HepG2 (cell line): ENCODE results near the gene FRAS1. TPM values are rescaled to one million over a fixed set of nuclear protein-coding genes. Genes with fewer than 3 reads are reported as not detected.
A peak's percentile ranks its signal among the peaks of the same experiment; 100 is the strongest.

Experiments
- ARNTL ChIP-seq: sonication (generic); formaldehyde crosslinking; IDR thresholded peaks from 2 replicates; pipeline ENCODE4 v1.4.0; 2020; ENCODE audit warnings: mild to moderate bottlenecking, missing genetic modification reagents
- CBX2 ChIP-seq, 2 experiments: fragments of 200-600 bp in 1 of 2; sonication (generic); formaldehyde crosslinking in 1 of 2; IDR thresholded peaks; 2 replicates each; pipeline versions ENCODE4 v1.7.0 to v1.8.1; 2018 to 2022; ENCODE audit warnings: low read depth in 2 of 2, low read length in 1 of 2, mild to moderate bottlenecking in 1 of 2, missing genetic modification reagents in 1 of 2
- FOSL1 ChIP-seq: sonication (generic); formaldehyde crosslinking; IDR thresholded peaks from 2 replicates; pipeline ENCODE4 v1.9.0; 2021; ENCODE audit warnings: missing genetic modification reagents, borderline replicate concordance
- HNF4G ChIP-seq, 2 experiments: sonication (generic) in 1 of 2; formaldehyde crosslinking in 1 of 2; IDR thresholded peaks; 2 replicates each; pipeline versions ENCODE4 v1.4.0 to v1.6.1; 2011 to 2020; ENCODE audit warnings: borderline replicate concordance in 2 of 2, low read depth in 2 of 2, mild to moderate bottlenecking in 2 of 2, low read length in 1 of 2, missing genetic modification reagents in 1 of 2, moderate library complexity in 1 of 2
- HOXA9 ChIP-seq: sonication (generic); formaldehyde crosslinking; IDR thresholded peaks from 2 replicates; pipeline ENCODE4 v1.8.1; 2022; ENCODE audit warnings: missing genetic modification reagents, mild to moderate bottlenecking, moderate library complexity, borderline replicate concordance
- IRF1 ChIP-seq: sonication (generic); formaldehyde crosslinking; IDR thresholded peaks from 2 replicates; pipeline ENCODE4 v1.4.0; 2020; ENCODE audit warnings: low read depth, mild to moderate bottlenecking, missing genetic modification reagents
- MAF1 ChIP-seq: sonication (generic); formaldehyde crosslinking; IDR thresholded peaks from 2 replicates; pipeline ENCODE4 v1.5.0; 2020; ENCODE audit warnings: missing genetic modification reagents, borderline replicate concordance
- PATZ1 ChIP-seq: sonication (generic); formaldehyde crosslinking; IDR thresholded peaks from 2 replicates; pipeline ENCODE4 v1.4.0; 2020; ENCODE audit warnings: missing genetic modification reagents
- SIX1 ChIP-seq: sonication (generic); formaldehyde crosslinking; IDR thresholded peaks from 2 replicates; pipeline ENCODE4 v1.4.0; 2020; ENCODE audit warnings: missing genetic modification reagents, borderline replicate concordance
- SUZ12 ChIP-seq: fragments of 150-350 bp; IDR thresholded peaks from 2 replicates; pipeline ENCODE4 v1.6.1; 2014; ENCODE audit warnings: low read depth, low read length
- TSC22D2 ChIP-seq: sonication (generic); formaldehyde crosslinking; IDR thresholded peaks from 2 replicates; pipeline ENCODE4 v1.5.1; 2020; ENCODE audit warnings: missing genetic modification reagents, mild to moderate bottlenecking, borderline replicate concordance
- ZBTB42 ChIP-seq: sonication (generic); formaldehyde crosslinking; IDR thresholded peaks from 2 replicates; pipeline ENCODE4 v1.5.0; 2020; ENCODE audit warnings: mild to moderate bottlenecking, missing genetic modification reagents
- ZBTB8A ChIP-seq: sonication (generic); formaldehyde crosslinking; IDR thresholded peaks from 2 replicates; pipeline ENCODE4 v1.4.0; 2020; ENCODE audit warnings: mild to moderate bottlenecking, low read depth, missing genetic modification reagents, borderline replicate concordance
- ZMYM2 ChIP-seq: sonication (generic); formaldehyde crosslinking; IDR thresholded peaks from 2 replicates; pipeline ENCODE4 v1.8.0; 2022; ENCODE audit warnings: mild to moderate bottlenecking, missing genetic modification reagents
- ZNF10 ChIP-seq: sonication (generic); formaldehyde crosslinking; IDR thresholded peaks from 2 replicates; pipeline ENCODE4 v1.4.0; 2020; ENCODE audit warnings: mild to moderate bottlenecking, low read depth, missing genetic modification reagents, borderline replicate concordance
- ZNF101 ChIP-seq: sonication (generic); formaldehyde crosslinking; IDR thresholded peaks from 2 replicates; pipeline ENCODE4 v1.4.0; 2020; ENCODE audit warnings: mild to moderate bottlenecking, low read depth, missing genetic modification reagents, borderline replicate concordance
- ZNF362 ChIP-seq: sonication (generic); formaldehyde crosslinking; IDR thresholded peaks from 2 replicates; pipeline ENCODE4 v1.4.0; 2020; ENCODE audit warnings: missing genetic modification reagents, mild to moderate bottlenecking, borderline replicate concordance
- ZNF597 ChIP-seq: sonication (generic); formaldehyde crosslinking; IDR thresholded peaks from 2 replicates; pipeline ENCODE4 v1.5.0; 2020; ENCODE audit warnings: missing genetic modification reagents
- ZNF737 ChIP-seq: sonication (generic); formaldehyde crosslinking; IDR thresholded peaks from 2 replicates; pipeline ENCODE4 v1.5.0; 2020; ENCODE audit warnings: missing genetic modification reagents, mild to moderate bottlenecking, borderline replicate concordance
- ZSCAN5A ChIP-seq: sonication (generic); formaldehyde crosslinking; IDR thresholded peaks from 2 replicates; pipeline ENCODE4 v1.8.0; 2022; ENCODE audit warnings: mild to moderate bottlenecking, missing genetic modification reagents, borderline replicate concordance
- polyA plus RNA-seq, 8 experiments: library from polyadenylated mRNA; depleted of rRNA in 3 of 8; stranded (reverse) in 7 of 8; unstranded in 1 of 8; fragments of >200 nt; fragmentation: Illumina TruSeq in 4 of 8; extraction: Trizol in 4 of 8; gene quantifications; 2 replicates each; pipeline versions ENCODE4 v1.2.1 to v1.2.3, GENCODE V29; 2011 to 2016; ENCODE audit warnings: low read depth in 4 of 8, missing spikeins in 1 of 8, mixed read lengths in 1 of 8; ENCODE audit not compliant: insufficient read depth in 1 of 8
- total RNA-seq, 5 experiments: library from RNA; depleted of rRNA; stranded (reverse); fragments of >200 nt; fragmentation: Illumina TruSeq; extraction: Trizol; gene quantifications; 2 replicates each; pipeline ENCODE4 v1.2.3, GENCODE V29; 2016; ENCODE audit warnings: low read depth in 1 of 5

The FRAS1 gene
- total and polyA plus RNA-seq, 2 of the 13 experiments (the other 11 are each of a cell fraction or from before 2014, with no cell fraction given): 22.5 to 31.6 TPM

- no peak for TF ChIP-seq ZBTB42 (CRISPR knock-in tag)
- no peak for TF ChIP-seq ZBTB8A (CRISPR knock-in tag)
- no peak for TF ChIP-seq TSC22D2 (CRISPR knock-in tag)
- 0 out of 2 replicates have a peak, but pooled peaks have one; percentile 41 for TF ChIP-seq ZSCAN5A (CRISPR knock-in tag)
- no peak; the same call in 1 of the 2 replicates for TF ChIP-seq MAF1 (CRISPR knock-in tag)
- no peak for TF ChIP-seq ZNF10 (CRISPR knock-in tag)
- TF ChIP-seq PATZ1: peak; percentile 87
- no peak; the same call in 1 of the 2 replicates for TF ChIP-seq ZNF362 (CRISPR knock-in tag)
- TF ChIP-seq ZNF597 (CRISPR knock-in tag): no peak
- TF ChIP-seq FOSL1 (CRISPR knock-in tag): no peak
- no peak for TF ChIP-seq SUZ12
- no peak for TF ChIP-seq ZNF101 (CRISPR knock-in tag)
- peak; percentile 63; the same call in 1 of the 2 replicates for TF ChIP-seq SIX1
- no peak for TF ChIP-seq IRF1 (CRISPR knock-in tag)
- no peak for TF ChIP-seq HNF4G (IDR thresholded peaks at IDR 0.05; ENCODE audit: borderline replicate concordance, low read depth, low read length)
- no peak; the same call in 1 of the 2 replicates for TF ChIP-seq HNF4G (CRISPR knock-in tag; IDR thresholded peaks at IDR 0.05; ENCODE audit: borderline replicate concordance, low read depth)
- no peak for TF ChIP-seq HOXA9 (CRISPR knock-in tag)
- TF ChIP-seq ARNTL (CRISPR knock-in tag): 0 out of 2 replicates have a peak, but pooled peaks have one; percentile 39
- TF ChIP-seq ZMYM2 (CRISPR knock-in tag): no peak
- TF ChIP-seq CBX2 (IDR thresholded peaks at IDR 0.05; ENCODE audit: low read depth, low read length): no peak
- TF ChIP-seq CBX2 (CRISPR knock-in tag; IDR thresholded peaks at IDR 0.05; ENCODE audit: low read depth): no peak
- TF ChIP-seq ZNF737 (CRISPR knock-in tag): no peak
Observed at GRCh38 chr4:78056265-78057129, 626 bp upstream of the FRAS1 start (continued).
